Measurements from ENCODE around the gene PEMT. TPM values are rescaled to one million over a fixed set of nuclear protein-coding genes. Genes with fewer than 3 reads are reported as not detected.

Gene PEMT
- total RNA-seq, 1 donor from 2014 or later = 20.0 TPM

- no peak for DNase-seq (ENCODE audit: low read depth in 2 of 2)
These were observed 87.0 kb downstream of the PEMT start for GRCh38 chr17:17504341-17505140.

GRCh38 chr17:17503566-17504130, 87.9 kb downstream of the PEMT start:
- DNase-seq (ENCODE audit: low read depth in 2 of 2) = no peak

DNA sequence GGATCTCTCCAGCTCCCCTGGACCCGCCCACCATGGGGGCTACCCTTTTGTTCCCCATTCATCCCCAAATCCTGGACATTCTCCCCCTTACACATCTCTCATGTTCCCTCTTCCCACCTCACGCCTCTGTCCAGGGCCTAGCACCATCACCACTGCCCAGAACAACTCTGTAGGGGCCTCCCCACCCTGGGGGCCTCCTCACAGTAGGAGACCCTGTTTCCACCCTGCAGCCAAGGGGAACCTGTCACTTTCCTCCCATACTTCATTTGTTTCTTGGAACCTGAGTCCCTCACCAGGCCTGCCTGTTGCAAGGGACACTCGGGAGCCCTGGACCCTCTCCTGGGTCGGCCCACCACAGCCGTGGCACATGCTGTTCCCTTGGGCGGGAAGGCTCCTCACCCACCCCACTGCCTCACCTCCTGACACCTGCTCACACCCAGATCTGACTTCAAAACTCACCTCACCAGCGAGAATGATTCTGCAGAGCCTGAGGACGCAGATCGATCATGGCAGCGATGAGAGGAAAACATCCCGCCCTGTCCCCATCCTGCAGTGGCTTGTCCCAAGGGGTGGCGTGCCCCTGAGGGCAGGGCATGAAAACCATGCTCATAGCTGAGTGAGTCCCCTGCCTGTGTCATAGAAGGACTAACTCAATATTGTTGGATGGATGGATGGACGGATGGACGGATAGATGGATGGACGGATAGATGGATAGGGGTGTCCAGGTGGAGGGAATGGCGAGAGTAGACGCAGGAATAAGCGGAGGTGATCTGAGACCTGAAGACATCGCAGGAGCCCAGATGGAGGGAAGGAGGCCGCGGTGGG, 88.6 kb downstream of the PEMT start:
- no peak for DNase-seq (ENCODE audit: low read depth in 2 of 2)

DNA sequence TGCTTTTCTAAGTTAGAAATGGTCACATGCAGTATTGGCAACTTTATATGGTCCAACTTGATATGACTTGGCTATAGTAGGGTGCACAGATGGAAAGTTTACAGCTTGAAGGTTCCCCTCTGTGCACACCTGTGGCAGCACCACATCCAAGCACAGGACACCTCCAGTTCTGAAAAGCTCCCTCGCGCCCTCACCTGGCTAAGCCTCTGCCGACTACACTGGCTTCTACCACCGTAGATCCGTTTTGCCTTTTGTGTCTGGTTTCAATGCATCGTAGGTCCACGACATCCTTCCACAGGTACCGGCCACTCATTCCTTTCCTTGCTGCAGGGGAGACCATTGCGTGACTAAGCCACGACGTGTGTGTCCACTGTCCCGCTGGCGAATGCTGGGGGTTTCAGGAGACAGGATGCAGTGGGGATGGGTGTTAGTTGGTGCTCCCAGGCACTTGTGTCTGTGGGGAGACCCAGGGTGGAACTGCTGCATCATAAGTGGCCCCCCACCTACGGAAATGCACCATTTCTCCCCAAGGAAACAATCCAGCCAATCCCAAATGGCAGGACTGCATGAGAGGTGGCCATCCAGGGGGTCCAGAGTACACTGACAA, 90.4 kb downstream of the PEMT start:
- DNase-seq (ENCODE audit: low read depth in 2 of 2) = peak in 1 of 2 donors; percentile 48

DNA sequence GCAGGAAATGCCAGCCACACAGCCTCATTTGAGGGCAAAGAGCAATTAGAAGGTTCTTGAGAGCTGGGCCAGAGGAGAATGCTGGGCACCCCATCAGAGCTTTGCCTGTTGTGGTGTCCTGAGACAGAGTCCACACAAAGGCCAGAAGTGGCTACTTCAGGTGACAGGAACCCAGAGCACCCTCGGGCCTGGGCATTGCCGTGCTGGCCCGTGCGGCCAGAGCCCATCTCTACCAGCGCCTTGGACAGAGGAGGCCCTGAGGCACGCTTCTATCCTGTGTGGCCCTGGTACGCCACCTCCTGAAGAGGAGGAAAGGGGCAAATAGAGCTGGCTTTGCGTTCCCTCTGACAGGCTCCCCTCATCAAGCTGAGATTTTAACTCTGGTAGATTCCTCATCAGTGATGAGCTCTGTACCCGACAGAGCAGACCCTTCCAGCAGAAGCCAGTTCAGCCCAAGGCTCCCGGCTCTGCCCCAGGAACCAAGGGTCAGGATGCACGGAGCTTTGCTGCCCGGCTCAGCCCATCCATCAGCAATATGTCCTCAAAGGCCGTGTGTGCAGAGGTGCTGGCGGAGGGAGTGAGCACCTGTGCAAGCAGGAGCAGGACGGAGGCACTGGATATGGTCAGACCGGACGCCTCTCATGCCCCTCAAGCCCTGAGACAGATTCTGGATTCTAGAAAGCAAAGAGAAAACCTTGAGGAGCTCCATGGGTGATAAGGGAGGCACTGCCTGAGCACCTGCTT, 91.9 kb downstream of the PEMT start:
- no peak for DNase-seq (ENCODE audit: low read depth in 2 of 2)

- DNase-seq (ENCODE audit: low read depth in 2 of 2) = no peak
These were observed 92.8 kb downstream of the PEMT start for GRCh38 chr17:17498606-17499301.

GRCh38 chr17:17497845-17498520, 93.5 kb downstream of the PEMT start:
- DNase-seq (ENCODE audit: low read depth in 2 of 2) = no peak

- DNase-seq (ENCODE audit: low read depth in 2 of 2) = no peak
These were observed 94.3 kb downstream of the PEMT start for GRCh38 chr17:17497065-17497844.

- peak; percentile 88 to 91 for DNase-seq (ENCODE audit: low read depth in 2 of 2)
These were observed 95.1 kb downstream of the PEMT start, which contains the start of gene RASD1 for GRCh38 chr17:17496189-17497064. TSS of gene RASD1 (minus strand) at chr17:17496395. CDS start at chr17:17496181, 214 bp downstream.

DNA sequence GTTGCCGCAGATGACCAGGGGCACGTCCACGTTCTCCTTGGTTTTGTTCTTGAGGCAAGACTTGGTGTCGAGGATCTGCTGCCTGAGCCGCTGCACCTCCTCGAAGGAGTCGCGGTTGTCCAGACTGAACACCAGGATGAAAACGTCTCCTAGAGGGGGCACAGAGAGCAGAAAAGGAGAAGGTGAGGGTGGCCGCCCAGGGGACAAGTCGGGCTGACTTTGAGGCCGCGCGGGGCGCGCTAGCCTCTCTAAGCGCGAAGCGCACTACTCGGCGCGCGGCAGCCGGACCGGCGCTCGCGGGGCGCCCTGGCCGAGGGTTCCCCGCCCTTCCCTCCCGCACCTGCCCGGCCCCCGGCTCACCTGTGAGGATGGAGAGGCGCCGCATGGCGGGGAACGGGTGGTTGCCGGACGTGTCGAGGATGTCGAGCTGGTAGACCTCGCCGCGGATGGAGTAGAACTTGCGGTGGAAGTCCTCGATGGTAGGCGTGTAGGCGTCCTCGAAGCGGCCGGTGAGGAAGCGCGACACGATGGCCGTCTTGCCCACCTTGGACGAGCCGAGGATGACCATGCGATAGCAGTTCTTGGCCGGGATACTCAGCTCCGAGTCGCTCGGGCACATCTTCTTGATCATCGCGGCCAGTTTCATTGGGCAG, 95.8 kb downstream of the PEMT start:
- DNase-seq (ENCODE audit: low read depth in 2 of 2) = peak; percentile 46 to 53

DNA sequence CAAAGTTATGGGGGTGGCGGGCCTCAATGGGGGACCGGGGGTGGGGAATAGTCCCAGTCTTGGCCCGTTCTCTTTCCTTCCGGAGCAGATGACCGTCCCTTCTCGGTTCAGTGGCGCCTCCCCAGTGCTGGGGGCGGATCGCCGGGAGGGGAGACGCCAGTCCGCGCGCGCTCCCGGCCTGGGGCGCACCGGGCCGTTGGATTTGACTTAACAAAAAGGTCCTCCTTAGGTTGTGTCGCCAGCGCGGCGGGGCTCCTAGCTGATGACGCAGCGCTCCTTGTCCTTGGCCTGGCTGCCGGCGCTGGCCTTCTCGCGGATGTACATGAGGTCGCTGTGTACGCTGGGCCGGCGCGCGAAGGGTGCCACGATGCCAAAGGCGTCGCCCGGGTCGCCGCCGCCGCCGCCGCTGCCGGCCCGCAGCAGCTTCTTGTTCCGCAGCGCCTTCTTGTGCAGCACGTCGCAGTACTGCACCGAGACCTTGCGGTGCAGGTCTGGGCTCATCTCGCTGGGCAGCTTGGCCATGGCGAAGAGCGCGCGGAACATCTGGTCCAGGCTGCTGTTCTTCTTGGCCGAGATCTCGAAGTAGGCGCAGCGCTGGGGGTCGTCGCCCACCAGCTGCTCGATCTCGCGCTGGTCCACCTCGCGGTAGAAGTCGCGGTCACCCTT, 96.5 kb downstream of the PEMT start:
- DNase-seq (ENCODE audit: low read depth in 2 of 2) = peak; percentile 39 to 58

GRCh38 chr17:17494499-17494869, 97.0 kb downstream of the PEMT start:
- peak in 1 of 2 donors; percentile 11 for DNase-seq (ENCODE audit: low read depth in 2 of 2)

- no peak for DNase-seq (ENCODE audit: low read depth in 2 of 2)
These were observed 97.5 kb downstream of the PEMT start for GRCh38 chr17:17493986-17494466.

- no peak for DNase-seq (ENCODE audit: low read depth in 2 of 2)
These were observed 98.1 kb downstream of the PEMT start for GRCh38 chr17:17493249-17493985.

DNA sequence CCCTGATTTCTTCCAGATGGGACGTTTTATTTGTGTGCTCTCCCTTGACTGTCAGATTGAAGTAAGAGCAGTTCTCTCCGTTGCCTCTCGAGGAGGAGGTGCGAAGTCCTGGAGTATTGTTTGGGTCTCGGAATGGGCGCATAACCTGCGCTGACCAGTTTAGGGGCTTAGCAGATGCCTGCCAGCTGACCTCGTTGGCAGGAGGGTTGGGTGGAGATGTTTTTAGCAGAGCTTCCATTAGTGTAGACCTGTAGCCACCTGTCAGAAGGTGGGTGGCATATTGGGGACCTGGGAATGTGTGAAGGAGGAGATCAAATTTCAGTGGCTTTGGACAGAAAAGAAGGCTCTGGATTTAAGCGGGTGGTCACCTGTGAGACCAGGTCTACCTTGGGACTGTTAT, 98.9 kb downstream of the PEMT start:
- DNase-seq (ENCODE audit: low read depth in 2 of 2) = no peak

- DNase-seq (ENCODE audit: low read depth in 2 of 2) = no peak
These were observed 99.4 kb downstream of the PEMT start for GRCh38 chr17:17492085-17492484.

Measured in lung microvascular endothelial cell (primary cell).